ENCODE measurements around the gene PAPPA.

DNA sequence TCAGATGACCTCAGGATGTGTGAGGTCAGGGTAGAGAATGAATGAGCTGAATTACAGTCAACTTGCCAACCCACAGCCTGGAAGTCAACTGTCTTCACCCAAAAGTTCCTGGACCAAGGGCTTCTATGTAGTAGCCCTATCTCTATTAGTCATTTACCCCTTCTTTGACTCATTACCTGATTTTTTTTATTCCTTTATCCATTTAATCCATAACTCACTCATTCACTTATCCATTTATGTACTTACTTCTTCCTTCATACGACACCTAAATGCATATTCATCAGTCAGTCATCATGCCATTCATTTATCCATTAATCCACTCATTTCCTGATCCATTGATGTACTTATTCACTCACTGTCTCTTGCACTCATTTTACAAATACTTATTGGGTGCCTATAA lies 212.7 kb downstream of the PAPPA start:
- TF ChIP-seq CTCF (IDR thresholded peaks at IDR 0.05 in 2 of 3, conservative IDR thresholded peaks at IDR 0.05 in 1 of 3; ENCODE audit: borderline replicate concordance in 1 of 3, insufficient read depth in 1 of 3, low read depth in 2 of 3, low read length in 2 of 3) (no peak), JUND (IDR thresholded peaks at IDR 0.05) (no peak), ZNF274 (IDR thresholded peaks at IDR 0.05; ENCODE audit: low read depth, low read length) (no peak), POLR2AphosphoS5 (IDR thresholded peaks at IDR 0.05; ENCODE audit: low read depth, low read length) (no peak), EGR1 (IDR thresholded peaks at IDR 0.05; ENCODE audit: low read depth) (no peak), MAX (IDR thresholded peaks at IDR 0.05) (no peak), POLR2A (IDR thresholded peaks at IDR 0.05; ENCODE audit: borderline replicate concordance, extremely low read depth, insufficient read depth, insufficient read length) (no peak), EZH2 (IDR thresholded peaks at IDR 0.05) (no peak), REST (IDR thresholded peaks at IDR 0.05; ENCODE audit: low read depth) (no peak), YY1 (IDR thresholded peaks at IDR 0.05; ENCODE audit: extremely low read depth, insufficient replicate concordance, low read depth, low read length) (no peak), EZH2phosphoT487 (IDR thresholded peaks at IDR 0.05; ENCODE audit: borderline replicate concordance) (no peak), CEBPB (IDR thresholded peaks at IDR 0.05; ENCODE audit: low read depth) (no peak), SIN3A (IDR thresholded peaks at IDR 0.05; ENCODE audit: low read depth) (no peak)
